NCI-H1417 treated with DMSO at 0.1 percent for 48 hours (cell line): ENCODE results near the gene ASIC2.

Experiments used
- DNase-seq: peaks from one replicate; lab custom pipeline; 2025; lab: John Stamatoyannopoulos, UW

The ASIC2 gene

DNA sequence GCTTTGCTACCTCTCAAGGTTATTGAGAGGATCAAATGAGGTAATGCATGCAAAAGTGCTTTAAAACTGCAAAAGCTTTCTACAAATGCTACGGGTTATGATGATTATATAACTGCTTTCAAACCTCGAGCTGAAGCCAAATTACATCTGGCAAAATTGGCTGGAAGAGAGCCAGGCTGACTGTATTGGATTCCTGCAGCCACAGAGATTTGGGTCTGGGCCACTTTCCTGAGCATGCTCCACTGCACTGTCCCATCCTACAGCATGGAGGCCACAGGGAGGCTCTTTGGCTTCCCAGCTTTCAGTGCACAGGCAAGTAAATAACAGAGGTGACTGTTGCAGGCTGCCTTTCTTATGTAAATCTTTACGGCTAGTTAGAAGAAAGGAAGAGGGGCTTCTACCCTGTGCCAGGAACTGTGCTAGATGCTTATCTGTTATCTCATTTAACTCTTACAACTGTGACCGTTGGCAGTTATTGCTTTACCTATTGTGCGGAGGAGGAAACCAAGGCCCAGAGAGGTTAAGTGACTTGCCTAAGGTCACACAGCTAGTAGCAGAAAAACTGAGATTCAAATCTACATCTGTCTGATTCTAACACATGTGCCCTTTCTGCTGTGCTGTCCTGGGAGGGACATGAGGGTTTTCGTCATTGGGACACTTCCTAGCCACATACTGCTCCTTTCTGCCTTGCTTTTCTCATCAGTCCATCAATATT, 179.7 kb downstream of the ASIC2 start:
- no peak for DNase-seq

DNA sequence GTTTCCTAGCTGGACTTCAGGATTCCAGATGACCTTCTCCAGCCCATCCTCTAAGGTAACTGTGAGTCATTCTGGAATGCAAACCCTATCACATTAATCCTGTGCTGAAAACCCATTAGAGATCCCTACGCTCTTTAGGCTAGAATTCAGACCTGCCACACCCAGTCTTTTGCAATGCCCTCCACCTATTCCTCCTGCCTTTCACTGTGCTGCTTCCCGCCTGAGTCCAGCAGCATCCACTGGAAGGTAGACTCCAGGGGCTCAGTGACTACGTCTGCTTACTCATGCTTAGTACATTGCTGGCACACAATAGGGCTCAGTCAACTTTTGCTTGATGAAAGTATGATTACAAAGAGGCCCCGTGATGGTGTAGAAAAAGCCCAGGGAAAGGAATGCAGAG, 180.3 kb downstream of the ASIC2 start:
- DNase-seq: no peak

DNA sequence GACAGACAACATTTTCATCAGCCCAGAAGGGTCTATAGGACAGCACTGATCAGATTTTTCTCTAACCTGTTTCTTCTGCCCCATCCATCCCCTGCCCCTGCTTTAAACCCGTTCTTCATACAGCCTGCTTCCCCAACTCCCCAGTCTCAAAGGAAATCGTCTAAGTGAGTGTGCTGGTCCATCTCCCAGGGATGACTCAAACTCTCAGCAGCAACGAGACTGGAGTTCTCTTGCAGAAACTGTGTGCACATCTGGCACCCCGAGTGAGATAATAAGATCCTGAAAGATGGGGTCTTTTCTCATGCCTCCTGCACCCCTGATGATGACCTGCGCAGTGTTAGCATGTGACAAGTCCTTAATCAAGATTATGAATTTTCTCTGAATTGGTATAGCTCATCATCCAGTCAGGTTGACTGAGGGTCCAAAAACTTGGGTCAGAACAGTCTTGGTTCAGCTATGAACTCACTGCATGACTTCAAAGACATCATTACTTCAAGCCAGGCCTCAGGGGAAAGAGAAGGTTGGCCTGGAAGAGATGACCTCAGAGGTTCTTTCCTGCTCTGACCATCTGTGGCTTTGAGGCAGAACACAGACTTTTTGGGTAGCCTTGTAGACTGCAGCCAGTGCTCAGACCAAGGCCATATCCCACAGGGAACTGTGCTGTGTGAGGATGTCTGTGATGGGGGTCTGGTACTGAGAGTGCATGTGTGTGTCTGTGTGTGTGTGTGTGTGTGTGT, 183.6 kb downstream of the ASIC2 start:
- DNase-seq: no peak

DNA sequence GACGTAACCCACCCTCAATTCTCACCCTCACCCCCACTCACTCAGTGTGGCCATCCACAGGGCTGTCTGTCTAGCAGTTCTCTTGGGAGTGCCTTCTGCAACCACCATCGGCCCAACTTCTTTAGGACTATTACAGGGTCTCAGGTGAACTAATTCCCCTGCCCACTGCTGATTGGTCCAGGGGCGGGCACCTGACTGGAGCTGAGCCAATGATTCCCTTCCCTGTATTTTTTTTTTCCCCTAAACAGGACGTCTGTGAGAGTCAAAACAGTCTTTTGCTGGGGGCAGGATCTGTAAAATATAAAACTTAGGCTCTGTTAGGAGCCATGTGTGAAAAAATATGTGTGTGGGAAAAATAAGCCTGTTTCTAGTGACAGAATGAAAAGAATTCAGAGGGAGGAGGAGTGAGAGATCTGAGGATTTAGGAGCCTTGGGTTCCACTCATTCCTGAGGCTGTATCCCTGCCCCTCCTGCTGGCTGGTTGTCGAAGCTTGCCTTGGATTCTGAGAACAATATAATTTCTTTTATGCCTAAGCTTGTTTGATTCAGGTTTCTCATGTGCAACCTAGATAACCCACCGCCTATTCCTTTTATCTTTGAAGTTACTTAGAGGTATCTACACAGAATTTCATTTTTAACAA, 186.4 kb downstream of the ASIC2 start:
- no peak for DNase-seq

DNA sequence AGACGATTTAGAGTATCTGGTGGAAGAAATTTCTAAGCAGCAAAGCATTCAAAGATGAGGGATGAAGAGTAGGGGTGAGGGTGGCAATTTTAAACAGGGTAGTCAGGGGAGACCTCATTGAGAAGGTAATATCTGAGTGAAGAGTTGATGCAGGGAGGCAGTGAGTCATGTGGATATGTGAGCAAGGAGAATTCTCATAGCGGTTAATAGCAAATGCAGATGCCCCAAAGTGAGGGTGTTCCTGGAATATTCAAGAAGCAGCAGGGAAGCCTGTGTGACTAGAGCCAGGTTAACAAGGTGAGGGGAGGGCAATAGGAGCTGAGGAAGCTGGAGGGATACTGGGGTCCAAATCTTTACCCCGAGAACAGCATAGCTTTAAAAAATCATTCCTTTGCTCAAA, 187.2 kb downstream of the ASIC2 start:
- DNase-seq: no peak

DNA sequence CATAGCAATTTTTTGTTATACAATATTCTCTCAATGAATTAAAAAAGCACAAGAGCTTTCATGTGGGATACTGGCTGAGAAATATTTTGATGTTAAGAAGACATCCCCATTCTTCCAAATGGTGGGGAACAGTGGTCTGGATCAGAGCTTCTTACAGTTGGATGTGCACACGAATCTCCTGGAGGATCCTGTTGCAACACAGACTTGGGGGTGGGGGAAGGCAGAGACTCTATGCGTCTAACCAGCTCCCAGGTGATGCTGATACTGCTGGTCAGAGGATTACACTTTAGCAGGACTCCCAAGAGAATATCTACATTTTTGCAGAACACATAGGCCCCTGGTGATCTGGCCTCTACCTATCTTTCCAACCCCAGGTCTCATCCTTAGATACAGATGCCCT, 193.2 kb downstream of the ASIC2 start:
- DNase-seq: no peak

DNA sequence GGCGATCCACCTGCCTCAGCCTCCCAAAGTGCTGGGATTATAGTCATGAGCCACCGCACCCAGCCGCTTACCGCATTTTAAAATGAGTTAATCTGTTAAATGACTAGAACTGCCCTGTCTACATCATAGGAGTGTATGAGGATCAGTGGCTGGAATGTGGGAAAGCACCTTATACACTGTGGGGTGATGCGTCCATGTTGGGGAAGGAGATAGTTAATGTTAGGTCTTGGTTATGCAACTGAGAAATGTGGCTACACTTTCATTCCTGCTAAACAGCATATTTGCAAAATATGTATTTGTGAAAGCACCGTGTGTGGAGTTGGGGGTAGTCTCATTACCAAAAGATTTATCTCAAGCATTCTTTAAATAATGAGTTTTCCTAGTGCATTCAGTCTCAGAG, 193.8 kb downstream of the ASIC2 start:
- DNase-seq: no peak

DNA sequence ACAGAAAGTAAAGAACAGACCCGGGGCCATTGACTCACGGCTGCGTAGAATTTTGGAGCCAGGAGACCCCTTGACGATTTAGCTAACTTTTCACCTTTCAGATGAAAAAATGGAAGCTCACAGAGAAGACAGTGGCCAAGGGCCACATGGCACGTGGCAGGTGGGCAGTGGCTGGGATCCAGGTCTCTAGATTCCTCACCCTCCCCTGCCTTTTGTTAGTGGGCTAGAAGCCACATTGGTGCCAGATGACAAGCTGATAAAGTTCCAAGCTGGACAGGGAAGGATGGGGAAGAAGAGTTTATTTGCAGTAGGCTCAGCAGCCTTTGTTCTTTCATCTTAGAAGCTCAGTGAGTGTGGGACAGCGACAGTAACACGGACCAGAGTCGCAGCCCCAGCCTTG, 195.7 kb downstream of the ASIC2 start:
- DNase-seq: no peak

DNA sequence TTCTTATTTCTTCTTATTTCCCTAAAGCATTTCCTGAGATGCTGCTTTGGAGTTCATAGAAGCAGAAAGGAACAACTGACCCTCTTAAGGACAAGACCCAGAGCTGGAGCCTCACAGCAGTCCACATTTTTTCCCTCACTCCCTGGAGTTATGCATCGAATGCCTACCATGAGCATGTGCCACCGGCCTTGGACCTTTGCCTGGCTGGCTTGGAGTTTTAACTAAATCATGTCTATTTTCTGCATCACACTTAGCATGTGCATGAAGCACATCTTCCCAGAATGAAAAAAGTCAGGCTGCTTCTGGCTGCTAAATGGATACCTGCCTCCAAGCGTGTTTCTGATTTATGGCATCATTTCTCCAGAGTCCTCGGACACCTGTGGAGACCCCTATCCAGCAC, 196.9 kb downstream of the ASIC2 start:
- DNase-seq: no peak

DNA sequence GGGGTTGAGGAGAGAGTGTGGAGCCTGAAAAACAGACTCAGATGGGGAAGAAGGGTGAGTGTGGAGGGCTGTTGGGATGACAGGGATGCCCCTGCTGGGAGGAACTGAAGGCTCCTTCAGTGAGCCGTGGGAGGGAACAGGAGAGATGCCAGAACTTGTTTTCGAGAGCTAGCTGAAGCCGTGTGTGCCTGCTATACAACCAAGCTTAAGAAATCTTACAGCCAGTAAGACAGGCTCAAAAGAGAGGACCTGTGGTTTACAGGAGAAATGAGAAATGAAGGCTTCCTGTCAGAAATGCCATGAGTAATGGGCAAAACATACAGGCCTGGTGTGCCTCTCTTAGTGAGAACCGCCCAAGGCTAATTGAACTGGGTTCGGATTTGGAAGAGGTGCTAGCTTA, 201.8 kb downstream of the ASIC2 start:
- DNase-seq: no peak

DNA sequence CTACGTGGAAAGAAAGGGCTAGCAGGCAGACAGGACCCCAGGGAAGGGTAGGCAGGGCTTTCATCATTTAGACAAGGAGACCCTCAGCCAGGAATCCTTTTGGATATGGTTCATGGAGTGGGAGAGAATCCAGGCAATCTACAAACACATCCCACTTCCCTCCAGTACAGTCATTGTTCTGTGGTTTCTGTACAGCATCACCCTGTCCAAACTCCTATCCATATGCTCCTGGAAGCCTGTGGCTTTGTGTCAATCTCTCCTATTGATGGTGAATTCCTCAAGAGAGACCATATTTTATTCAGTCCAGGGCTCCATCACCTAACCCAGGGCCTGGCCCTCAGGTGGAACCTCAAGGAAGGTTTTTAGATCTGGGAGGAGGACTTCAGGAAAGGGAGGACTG, 202.3 kb downstream of the ASIC2 start:
- DNase-seq: no peak

DNA sequence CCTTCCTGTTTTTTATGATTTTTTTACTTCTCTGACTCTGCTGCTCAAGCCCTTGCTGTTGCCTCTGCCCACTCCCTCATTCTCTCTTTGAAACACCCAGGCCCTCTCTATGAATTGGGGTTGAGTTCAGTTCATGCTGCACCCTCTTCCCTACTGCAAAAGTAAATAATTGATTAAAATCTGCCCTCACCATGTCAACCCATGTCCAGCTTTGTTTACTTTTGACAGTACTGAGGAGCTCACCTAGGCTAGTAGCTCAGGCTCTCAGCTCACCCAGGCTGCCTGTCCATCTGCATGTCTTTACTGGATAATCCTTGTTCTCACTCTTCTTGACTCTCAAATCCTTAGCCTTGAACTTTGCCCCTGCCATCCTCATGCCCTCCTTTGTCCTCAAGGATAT, 206.2 kb downstream of the ASIC2 start:
- no peak for DNase-seq

DNA sequence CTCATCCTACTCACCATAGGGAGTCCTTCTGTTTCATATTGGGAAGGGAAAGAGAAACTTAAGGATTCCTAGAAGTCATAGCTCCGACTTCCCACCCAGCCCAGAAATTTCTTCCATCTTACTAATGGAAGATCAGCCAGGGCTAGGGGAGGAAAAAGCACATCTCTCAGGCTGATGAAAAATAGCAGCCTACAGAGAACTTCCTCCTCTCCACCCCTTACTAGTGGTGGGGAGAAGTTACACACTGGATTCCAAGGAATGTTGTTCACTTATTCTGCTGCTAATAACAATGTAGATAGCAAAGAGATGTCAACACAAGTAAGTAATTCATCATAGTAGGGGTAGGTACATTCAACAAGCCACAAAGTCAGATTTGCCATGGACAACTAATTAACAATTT, 207.1 kb downstream of the ASIC2 start:
- no peak for DNase-seq

DNA sequence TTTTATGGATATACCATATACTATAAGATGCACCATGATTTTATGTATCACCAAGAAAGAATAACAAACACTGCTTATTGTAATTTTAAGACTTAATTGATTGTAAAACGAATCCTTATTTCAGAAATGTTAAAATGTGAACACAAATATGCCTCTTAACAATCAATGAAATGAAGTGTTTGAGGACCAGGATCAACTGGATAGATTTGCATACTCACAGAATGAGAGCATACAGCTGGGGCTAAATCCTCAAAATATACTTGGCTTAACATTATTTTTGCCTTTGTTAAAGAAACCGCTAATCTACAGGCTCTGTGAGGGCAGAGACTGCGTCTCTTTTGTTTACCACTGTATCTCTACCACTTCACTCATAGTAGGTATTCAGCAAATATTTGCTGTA, 207.8 kb downstream of the ASIC2 start:
- DNase-seq: no peak

DNA sequence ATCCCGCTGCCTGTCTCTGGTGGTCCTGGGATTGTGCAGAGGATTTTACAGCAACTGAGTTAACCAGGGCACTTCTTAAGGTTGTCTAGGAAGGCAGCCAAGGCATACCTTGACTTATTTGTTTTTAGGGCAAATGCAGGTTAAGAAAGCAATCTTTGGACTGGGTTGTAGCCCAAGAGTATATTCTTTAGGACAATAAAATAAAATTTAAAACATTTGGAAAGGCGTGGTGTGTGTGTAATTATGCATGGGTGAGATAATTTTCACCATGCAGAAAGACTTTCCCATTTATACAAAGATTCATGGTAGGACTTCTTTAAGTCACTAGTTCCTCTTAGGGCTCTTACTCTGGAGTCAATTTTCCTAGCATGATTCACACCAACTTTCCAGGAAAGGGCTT, 208.3 kb downstream of the ASIC2 start:
- no peak for DNase-seq

DNA sequence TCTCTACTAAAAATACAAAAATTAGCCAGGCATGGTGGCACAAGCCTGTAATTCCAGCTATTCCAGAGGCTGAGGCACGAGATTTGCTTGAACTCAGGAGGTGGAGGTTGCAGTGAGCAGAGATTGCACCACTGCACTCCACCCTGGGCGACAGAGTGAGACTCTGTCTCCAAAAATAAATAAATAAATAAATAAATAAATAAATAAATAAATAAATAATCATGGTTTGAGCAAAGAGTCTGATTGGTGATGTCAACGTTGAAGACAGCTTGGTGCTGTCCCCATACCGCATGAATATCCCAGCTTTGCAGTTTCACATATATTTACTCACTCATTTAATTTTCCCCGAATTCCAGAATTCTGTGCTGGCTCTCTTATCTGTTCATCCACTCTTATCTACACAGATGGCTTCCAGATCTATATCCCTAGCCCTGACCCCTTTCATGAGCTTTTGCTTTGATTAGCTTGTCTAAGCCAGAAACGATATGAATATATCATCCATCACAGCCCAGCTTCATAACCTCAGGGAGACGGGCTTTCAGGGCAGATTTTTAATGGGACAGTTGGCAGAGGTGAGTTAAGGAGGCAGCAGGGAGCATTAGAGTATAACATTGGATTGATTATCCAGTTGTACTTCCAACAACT, 210.4 kb downstream of the ASIC2 start:
- DNase-seq: no peak

DNA sequence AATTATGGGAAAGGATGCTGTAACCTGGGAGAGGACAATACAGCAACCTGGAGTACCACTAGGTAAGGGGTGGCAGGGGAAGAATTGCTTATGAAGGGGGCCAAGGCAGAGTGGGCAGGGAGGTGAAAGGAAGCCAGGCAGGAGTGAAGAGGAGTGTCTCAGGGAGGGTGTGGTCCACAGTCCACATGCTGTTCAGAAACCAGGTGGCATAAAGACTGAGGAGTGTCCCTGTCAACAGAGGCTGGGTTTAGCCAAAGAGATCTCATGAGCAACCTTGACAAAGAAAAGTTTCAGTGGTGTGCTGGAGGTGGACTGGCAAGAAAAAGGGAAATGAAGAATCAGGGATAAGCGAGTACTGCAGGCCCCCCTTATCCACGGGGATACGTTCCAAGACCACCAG, 213.0 kb downstream of the ASIC2 start:
- no peak for DNase-seq

DNA sequence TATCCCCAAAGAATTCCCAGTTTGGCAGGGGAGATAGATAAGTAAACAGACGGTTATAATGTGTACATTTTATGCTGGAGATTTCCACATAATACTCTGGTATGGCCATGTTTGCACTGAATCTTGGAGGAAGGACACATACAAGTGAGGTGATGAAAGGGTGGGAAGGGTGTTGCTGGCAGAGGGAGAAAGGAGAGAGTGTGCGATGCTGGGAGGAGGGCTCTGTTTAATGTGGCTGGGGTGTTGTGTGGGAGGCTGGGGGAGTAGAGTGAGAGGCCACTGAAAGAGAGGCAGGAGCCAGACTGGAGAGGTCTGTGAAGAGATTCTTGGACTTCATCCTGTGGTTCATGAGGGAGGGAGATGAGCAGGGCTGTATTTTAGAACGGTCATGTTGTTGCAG, 213.9 kb downstream of the ASIC2 start:
- DNase-seq: no peak

DNA sequence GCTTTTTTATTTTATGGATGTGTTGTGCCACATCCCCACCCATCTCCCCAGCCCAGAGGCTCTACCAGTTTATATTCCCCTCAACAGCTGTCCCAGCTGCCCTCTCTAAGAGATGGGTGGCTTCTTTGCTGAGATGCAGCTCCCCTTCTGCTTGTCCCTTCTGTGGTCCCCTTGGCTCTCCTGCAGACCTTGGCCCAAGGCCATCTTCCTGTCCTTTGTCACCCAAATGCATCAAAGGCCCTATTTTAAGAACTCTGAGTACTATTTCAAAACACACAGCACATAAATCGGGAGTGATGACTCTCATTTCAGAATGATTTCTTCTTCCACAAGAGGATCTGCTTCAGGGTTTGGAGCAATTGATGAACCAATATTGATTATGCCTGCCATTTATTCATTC, 216.1 kb downstream of the ASIC2 start:
- no peak for DNase-seq

DNA sequence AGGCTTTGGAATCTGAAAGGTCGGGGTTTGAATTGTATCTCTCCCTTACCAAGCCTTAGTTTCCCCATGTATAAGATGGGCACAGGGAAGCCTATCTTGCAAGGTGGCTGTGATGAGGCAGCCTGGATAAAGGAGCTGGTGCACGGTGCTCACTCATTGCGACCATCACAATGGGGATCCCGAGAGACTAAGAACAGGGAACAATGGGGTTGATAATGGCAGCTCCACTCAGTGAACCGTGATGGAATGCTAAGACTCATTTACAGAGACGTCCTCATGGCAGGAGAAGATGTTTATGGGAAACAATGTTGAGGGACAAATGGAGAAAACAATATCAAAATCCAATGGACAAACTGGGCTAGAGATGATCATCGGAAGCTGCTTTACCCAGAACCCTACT, 219.7 kb downstream of the ASIC2 start:
- no peak for DNase-seq

DNA sequence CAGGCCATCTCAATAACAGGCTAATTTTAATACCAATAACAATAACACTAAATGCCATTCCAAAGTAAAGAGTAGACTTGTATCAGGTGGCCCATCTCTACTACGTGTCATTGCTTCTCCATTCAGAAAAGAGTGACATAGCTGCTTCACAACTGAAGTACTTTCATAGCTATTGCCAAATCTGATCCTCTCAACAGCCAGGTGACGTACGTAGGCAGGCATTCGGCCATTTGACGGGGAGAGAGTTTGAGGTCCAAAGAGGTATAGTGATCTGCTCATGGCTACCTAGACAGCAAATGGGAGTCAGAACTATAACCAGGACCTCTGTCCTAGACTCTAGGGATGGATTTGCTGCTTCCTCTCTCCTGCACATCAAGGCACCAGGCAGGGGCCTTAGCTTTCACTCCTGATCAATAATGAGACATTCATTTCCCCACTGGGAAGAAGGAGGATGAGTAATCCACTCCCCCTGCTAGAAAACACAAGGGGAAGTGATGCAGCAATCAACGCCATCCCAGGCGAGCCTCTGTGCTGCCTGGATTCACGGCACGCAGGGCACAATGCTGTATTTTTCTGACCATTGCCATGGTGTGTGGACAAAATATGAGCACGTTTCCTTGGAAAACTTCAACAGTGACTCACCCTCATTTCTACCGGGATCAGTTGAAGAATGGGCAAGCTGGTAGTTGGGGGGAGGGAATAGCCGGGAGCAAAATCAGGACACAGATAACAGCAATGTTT, 220.5 kb downstream of the ASIC2 start:
- DNase-seq: no peak

DNA sequence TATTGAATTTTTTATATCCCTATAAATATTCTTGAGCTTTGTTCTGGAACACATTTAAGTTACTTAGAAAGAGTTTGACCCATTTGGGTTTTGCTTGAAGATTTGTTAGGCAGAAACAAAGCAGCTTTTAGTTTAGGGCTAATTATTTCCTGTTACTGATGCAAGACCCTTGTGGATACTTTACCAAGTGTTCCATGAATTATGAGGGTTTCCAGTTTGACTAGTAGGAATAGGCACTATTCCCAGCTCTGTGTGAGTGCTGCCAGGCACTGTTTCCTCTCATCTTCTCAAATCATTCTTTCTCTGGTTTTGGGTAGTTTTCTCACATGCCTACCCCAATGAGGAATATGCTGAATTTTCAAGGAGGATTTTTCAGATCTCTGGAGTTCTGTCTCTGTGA, 221.4 kb downstream of the ASIC2 start:
- no peak for DNase-seq
